ENCODE data around the gene CCNY.

The CCNY gene

DNA sequence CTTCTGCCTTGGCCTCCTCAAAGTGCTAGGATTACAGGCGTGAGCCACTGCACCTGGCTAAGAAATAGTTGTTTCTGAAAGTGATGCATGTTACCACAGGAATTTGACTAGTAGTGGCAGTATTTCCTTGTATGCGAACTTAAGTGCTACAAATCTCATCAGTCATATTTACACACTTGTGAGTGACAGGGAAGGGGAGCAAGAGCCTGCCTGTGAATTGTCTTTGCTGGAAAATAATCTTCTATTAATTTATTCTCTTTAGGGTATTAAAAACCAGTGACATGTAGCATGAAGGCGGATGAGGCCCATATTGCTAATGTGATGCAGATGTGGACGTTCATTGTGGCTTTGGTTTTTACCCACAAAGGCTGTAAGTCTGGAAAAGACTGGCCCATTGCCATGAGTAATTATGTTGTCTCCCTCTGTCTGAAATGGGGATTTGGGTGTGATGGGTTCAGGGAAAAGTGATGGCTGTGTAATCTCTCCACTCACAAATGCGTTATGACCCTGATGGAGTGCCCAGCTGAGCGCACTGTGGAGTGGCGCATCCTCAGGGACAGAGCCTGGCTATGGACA, 97.6 kb downstream of the CCNY start:
- no peak for FAIRE-seq

DNA sequence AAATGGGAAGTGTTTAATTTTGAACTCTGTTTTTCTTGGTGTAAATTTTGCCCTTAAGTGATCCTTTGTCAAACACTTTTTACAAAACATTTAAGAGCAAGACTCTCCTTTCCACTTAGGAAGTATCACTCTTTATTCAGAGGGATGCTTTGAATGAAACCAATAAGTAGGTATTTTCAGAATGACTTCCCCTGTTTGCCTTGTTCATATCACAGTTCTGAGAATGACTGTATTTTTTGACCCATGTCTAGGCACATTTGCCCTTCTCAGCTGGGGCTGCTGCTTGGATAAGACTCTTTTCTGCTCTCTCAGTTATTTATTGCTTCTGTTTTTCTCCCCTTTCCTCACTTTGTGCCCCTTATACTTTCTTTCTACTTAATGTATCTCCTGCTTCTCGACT, 98.2 kb downstream of the CCNY start:
- FAIRE-seq = no peak

DNA sequence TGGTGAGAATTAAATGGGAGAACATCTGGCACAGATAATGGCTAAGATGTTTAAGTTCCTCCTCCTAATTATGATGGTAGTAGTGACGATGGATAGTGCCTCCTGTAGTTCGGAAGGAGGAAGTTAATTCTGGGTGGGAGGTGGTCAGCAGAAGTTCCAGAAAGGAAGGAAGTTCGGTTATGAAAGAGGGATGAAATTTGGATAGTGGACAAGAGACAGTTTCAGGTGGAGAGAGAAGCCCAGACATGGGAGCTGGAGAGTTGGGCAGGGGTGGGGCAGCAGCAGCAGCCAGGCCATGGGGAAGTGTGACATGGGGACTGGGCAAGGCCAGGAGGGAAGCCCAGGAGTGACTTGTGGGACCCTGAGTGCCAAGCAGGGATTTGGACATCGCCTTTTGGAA, 99.5 kb downstream of the CCNY start:
- no peak for FAIRE-seq

DNA sequence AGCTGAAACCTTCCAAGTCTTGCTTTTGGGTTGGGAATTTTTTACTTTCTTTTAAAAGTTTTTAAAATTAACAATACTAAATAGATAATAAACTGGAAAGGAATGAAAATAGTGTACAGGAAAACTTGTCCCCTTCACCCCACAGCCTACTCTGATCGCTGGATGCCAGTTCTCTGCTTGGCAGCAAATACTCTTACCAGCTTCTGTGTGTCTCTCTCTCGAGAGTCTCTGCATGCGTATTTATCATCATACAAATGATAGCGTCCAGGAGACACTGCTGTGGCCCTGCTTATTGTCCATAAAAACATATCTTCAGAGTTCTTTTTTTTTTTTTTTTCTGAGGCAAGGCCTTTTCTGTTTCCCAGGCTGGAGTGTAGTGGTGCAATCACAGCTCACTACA, 101.5 kb downstream of the CCNY start:
- FAIRE-seq = no peak

DNA sequence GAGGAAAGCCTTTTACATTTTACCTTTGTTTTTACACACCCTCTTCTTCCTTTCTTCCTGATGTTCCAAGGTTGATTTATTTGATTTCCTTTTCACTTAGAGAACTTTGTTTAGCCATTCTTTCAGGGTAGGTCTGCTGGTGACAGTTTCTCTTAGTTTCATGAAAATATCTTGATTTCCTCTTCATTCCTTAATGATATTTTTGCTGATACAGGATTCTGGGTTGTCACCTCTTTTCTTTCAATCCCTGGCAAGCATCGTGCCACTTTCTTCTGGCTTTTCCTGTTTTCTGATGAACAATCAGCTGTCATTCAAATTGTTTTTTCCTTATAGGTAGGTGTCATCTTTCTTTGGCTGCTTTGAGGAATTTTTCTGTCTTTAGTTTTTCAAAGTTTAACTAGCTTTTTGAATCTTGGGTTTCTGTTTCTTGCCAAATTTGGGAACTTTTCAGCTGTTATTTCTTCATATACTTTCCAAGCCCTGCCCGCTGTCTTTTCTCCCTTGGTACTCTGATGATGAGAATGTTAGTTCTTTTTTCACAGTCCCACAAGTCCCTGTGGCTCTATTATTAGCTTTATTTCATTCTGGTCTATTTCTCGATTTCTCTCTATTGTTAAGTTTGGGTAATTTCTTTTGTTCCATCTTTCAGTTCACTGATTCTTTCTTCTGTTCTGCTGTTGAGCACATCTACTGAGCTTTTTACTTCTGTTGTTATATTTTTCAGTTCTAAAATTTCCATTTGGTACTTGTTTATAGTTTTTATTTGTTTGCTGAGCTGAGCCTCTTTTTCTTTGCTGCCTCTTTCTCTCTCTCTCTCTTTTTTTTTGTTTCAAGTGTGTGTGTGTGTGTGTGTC, 102.6 kb downstream of the CCNY start:
- FAIRE-seq = no peak

DNA sequence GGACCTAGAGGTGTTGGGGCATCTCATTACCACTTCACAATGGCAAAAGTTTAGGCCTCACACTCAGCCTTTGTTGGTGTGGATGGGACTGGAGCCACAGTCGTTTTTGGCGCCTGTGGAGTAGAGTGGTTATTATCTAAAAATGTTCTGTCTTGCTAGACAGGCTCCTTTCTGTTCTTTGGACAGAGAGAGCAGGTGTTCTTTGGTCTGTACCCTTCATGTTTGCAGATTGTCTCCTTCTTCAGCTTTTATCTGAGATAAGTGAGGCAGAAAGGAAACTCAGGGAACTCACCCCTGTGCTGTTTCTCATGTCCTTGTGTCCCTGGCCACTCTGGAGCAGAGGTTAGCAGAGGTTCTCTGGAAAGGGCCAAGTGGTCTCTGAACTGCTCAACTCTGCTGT, 103.7 kb downstream of the CCNY start:
- FAIRE-seq = no peak

DNA sequence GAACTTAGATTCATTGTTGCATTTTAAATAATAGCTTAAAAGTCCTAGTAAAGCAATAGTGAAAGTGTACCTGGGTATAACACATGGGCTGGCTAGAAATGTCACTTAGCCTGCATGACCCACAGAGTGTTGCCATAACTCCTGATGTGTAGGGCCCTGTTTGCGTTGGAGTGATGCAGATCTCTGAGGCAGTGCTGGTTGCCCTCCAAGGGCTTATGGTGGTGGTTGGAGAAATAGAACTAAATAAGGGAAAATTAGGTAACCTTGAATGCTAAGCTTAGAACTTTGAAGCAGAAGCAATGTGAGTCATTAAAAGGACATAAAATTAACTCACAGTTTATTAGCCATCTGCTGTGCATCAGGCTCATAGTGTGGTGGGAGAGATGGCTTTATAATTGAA, 105.7 kb downstream of the CCNY start:
- no peak for FAIRE-seq

DNA sequence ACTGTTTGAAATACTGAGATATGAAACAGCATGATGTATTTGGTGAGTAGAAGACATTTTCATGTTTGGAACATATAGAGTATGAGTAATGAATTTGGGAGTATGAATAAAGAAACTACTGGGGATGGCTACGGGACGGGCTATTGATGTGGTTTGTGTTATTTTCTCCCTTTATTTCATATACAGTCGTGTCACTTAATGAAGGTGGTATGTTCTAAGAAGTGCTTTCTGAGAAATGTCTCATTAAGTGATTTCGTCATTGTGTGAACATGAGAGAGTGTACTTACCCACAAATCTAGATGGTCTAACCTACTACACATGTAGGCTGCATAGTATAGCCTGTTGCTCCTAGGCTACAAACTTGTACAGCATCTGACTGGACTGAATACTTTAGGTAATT, 106.3 kb downstream of the CCNY start:
- no peak for FAIRE-seq

DNA sequence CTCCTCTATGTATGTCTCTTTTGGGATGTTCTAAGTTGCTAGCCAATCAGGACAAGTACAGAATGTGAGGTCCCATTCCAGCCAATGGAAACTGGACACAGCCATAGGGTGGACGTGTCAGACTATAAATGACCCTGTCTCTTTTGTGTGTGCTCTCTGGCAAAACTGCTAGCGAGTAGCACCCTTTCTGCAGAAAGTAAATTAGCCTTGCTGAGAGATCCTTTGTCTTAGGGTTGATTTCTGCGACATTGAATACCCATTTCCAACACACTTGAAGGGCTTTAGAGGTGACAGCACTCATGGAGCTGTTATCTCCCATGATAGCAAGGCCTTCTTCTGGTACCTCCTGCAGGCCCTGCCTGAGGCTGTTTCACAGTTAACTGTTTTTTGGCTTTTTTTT, 107.5 kb downstream of the CCNY start:
- FAIRE-seq = no peak

DNA sequence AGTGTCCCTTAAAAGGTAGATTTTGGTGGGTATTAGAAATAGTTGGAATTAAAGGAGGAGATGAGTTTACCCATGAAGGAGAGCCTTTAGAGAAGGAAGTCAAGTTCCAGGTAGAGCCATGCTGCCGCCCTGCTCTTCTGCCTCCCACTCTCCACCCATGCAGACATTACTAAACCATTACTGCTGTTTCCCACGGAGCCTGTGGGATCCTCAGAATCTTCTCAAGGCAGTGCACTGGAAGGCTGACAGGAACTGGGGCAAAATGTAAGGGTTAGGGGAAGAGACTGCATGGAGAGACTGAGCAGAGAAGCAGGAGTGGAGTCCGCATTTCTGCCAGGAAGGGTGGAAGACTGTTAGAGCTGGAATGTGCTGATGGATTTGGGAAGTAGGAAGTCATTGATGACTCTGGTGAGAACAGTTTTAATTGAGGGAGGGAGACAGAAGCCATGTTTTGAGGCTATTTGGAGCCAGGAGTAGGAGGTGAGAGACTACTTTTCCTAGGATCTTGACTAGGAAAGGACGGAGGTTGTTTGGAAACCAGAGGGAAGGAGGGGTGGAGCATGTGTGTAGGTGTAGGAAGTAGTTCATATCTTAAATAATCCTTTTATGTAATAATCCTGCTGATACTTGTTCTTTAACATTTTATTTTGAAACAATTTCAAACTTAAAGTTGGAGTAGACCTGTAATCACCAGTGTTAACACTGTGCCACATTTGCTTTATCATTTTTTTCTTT, 109.0 kb downstream of the CCNY start:
- no peak for FAIRE-seq

DNA sequence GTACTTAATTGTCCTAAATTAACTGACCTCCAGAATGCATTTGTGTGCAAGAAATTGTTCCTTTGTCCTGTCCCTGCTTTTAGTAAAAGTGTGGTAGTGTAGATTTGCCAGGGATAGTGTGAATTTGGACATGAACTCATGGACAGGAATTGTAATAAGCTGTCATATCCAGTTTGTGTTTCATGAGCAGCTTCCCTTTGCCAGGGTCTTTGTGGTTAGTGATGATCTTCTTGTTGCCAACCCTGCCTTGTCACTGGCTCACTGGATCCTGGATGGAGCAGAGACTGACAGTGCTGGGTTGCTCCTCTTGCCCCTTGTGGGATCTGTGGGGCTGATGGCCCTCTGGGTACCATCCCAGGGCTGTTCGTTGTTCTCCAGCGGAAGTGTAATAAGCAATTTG, 110.1 kb downstream of the CCNY start:
- no peak for FAIRE-seq

DNA sequence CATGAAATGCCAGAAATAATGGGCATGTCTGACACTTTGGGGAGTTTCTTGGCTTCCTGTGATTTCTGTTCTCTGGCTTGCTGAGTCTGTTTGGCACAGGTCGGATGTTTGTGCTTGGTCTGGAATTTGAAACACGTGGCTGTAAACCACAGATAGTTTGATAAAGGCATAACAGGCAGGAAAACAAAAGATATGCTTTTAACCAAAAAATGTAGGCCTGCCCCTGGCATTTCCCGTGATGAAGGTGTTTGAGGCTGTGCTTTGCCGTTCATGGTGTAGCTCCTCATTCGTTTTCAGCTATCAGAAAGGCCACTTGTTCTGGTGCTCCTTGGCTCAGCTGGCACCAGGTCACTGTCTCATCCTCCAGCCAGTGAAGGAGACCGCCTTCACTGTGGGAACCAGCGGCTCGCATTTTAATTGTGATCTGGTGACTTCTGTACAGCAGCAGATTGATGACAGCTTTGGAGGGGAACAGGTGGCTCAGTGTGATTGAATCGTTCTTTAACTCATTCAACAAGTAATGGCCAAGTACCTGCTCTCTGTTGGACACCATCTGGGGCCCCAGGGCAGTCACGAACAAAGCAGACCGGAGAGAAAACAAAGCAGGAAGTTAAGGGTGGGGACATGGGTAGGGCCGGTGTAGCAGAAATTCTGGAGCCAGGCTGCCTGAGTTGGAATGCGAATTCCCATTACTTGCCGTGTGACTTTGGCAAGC, 111.5 kb downstream of the CCNY start:
- no peak for FAIRE-seq

DNA sequence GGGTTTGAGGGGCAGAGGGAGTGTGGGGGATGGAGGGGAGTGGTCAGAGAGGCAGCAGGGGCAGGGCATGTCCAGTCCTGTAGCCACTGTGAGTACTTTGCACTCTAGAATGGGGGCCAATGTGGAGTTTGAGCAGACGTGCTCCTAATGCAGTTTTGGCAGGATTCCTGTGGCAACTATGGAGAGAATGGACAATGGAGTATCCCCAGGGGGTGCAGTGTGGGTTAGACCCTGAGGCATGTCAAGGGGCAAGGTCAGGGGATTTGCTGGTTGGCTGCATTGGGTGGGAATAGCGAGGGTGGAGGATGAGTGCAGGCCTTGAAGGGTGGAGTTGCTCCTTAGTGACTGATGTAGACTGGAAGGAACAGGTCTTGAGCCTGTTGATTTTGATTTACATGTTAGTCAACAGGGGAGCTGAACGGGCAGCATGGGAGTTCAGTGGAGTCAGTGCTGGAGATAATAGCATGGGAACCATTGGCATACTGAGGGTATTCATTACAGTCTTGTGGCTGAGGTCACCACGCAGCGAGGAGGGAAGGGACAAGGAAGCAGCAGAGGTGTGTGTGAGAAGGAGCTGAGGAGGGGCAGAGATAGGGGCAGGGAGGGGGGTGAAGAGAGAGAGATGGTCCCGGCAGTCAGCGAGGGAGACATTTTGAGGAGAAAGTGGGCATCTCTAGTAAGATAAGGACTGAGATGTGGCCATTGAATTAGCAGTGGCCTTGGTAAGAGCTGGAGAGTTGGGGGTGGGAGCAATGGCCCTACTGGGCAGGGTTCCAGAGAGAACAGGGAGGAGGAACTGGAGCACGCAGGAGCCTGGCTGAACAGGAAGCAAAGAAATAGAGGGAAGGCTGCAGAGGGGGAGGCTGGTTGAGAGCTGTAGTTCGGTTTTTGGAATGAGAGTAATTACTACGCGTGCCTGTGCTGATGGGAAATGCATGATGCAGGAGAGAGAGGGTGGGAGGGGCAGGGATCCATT, 112.7 kb downstream of the CCNY start:
- FAIRE-seq = no peak

DNA sequence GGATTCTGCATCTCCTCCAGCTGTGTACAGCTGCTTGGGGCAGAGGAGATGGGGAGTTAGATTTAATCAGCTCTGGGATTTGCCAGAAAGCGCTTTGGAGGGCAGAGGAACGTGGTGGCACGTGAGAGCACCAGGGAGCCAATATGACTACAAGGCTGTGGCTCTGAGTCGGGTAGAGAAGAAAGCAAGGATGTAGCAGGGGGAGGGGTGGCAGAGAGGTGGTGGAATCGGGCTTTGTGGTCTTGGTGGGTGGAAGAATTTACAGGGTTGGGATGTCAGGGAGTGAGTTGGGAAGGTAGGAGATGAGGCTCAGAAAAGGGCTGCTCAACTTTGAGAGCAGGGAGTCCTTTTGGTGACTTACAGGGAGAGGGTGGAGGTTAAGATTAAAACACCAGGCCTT, 113.6 kb downstream of the CCNY start:
- no peak for FAIRE-seq

DNA sequence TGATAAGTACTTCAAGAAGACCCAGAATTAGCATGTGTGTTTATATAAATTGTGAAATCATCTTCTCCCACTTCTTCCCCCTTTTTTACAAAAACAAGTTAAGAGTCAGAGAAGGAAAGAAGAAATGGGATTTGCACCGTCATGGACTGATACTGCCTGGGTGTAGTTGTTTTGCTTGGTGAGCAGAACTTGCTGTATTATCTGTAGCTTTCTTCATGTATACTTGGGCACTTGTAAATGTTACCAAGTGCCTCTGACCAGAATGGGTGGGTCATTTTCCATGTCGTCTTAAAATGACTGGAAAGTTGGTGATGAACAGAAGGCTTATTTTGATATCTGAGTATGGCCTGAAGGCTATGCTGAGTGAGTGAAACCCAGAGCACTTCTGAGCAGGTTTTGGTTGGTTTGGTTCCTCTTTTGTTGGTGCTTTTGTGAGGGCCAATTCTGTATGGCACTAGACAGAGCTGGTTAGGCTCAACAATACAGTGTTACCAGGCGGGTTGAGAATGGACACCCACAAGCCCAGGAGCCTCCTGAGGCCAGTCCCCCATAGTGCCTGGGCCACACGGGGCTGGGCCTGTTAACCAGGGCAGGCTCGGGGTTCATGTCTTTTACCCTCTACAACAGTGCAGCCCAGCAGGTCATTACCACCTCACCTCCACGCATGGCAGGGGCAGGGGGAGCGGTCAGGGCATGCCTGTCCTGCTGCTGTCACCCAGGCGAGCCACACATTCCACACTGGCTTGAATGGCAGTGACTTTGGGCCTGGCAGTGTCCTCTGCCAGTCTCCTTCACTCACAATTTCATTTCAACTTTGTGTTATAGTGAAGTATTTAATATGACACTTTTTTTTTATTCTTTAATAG, 115.1 kb downstream of the CCNY start:
- no peak for FAIRE-seq

DNA sequence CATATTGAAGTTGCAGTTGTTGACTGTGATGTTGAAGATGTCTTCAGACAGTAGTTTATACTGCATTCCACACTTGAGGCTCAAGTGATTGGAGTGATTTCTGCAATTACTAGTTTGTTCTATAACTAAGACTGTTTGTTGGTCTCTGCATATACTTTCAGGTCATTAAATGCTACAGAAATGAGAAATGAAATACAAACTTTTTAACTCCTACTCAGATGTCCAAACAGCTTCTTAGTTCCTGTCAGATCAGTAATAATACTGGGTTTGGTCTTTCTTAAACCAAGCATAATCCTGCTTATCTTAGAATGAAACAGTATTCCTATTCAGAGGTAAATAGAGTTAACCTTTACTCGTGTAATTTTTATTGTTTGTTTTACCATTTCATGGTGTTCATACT, 115.9 kb downstream of the CCNY start:
- FAIRE-seq = no peak

DNA sequence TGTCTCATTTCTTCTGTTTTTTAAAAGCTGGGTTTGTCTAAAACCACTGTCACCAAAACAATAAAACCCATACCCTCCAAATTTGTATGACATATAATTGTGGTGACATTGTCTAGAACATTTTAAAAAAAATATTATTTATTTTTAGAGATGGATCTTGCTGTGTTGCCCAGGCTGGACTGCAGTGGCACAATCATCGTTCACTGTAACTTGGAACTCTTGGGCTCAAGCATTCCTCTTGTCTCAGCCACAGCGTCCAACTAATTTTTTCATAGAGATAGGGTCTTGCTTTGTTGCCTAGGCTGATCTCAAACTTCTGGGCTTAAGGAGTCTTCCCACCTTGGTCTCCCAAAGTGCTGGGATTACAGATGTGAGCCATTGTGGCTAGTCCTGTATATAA, 116.5 kb downstream of the CCNY start:
- FAIRE-seq = no peak

DNA sequence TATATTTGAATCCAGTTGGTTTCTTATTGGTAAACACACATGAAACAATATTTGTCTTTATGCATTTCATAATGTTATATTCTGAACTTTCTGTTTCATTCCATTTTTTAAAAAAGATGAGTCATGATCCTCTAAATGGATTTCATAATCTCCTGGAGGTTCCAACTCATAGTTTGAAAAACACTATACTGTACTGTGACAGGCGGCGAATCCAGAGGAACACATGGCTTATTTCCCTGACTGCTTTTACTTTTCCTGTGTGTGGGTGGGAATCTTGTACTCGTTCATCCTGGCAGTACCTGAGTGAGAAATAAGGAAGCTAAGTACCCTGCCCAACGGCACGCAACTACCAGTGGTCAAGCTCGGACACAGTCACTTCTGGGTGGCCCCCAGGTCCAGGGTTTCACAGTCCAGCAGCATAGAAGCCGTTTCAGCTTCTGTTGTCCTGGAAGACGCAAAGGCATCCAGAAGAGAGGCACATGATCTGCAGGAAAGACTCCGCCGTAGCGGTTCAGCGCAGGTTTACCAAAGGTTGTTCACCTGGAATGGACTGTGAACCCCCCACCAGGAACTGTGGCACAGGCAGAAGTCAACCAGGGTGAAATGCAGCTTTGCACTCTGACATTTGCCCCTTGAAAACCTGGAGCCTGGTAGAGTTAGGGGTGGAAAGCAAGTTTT, 117.7 kb downstream of the CCNY start:
- FAIRE-seq = no peak

DNA sequence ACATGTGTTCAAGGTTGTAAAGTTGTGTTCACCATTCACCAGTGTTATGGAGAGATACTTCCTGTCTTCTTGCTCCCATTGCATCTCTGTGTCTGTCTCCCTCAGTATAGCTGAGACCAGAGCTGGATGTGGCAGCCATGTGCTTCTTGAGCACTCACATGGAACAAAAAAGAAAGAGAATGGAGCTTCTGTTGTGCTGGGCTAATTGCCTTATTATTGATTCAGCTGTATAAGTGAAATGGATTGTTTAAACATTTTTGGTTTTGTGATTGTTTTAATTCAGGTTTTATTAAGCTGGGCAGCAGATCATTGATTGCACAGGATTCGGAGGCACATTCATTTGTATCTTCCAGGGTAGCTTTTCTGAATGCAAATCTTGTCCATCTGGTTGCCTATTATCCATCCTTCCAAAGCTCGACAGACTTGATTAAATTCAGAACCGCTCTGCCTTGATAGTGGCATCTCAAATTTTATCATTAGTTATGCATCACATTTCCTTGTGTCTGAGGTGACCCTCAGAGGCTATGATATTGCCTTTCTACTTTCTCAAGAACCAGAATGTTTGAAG, 119.9 kb downstream of the CCNY start:
- no peak for FAIRE-seq

DNA sequence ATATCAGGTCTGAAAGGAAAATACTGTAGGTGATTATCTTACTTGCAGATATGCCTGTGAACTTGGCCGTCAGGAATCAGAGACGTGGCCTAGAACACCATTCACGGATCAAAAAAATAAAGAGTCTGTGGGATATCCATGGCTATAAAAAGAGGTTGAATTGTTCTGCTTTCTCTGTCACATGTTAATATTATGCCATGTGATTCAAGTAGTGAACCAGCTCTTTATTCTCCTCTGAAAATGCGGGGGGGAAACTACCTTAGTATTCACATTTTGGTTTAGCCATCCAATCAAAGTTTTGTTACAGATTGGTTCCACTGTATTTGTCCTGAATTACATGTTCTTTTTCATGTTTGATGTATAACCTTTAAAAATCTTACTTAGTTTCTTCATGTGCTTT, 120.5 kb downstream of the CCNY start:
- FAIRE-seq = no peak

Measured in endometrium (tissue), 2 donors.